Mammary epithelial cell (primary cell): ENCODE data around the gene ZCCHC14.

Source experiments
- CTCF ChIP-seq, 2 donors: IDR thresholded peaks in 1 of 2; conservative IDR thresholded peaks in 1 of 2; 2 replicates each; pipeline ENCODE4 v1.5.1; 2011 to 2012; ENCODE audit warnings: inconsistent platforms in 2 of 2, low read length in 2 of 2, mild to moderate bottlenecking in 2 of 2, control low read depth in 1 of 2, low read depth in 1 of 2; ENCODE audit not compliant: insufficient read depth in 1 of 2; ENCODE audit errors: extremely low read depth in 1 of 2
- EZH2 ChIP-seq: IDR thresholded peaks from 2 replicates; pipeline ENCODE4 v1.6.1; 2012; ENCODE audit warnings: low read length, inconsistent platforms, borderline replicate concordance

DNA sequence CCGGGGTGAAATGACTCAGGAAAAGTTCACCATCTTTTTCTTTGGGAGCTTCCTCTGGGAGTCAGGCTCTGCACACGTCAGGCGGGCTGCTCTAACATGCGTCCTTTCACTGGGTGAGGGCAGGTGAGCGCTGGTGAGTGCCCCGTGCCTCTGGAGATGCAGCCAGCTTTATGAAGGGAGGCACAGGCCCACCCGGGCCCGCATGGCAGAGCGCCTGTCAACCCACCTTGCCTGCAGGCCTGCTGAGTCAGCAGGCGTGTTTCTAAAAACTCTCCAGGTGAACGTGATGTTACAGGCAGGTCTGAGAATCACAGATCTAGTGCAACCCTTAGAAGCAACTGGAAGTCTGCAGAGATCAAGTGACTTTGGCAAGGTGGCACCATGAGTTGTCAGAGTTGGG lies 82.3 kb downstream of the ZCCHC14 start:
- TF ChIP-seq CTCF (conservative IDR thresholded peaks at IDR 0.05 in 1 of 2, IDR thresholded peaks at IDR 0.05 in 1 of 2; ENCODE audit: extremely low read depth in 1 of 2, insufficient read depth in 1 of 2, low read depth in 1 of 2, low read length in 2 of 2) (no peak), EZH2 (no peak)
